22Rv1 (cell line): Measurements from ENCODE around the gene IL11.

Source experiments
- H3K27ac ChIP-seq: fragments of 450-650 bp; 2 replicates; pipeline ENCODE4 v1.5.1; 2017
- ZFX ChIP-seq: fragments of 450-650 bp; IDR thresholded peaks from 2 replicates; pipeline ENCODE4 v1.6.1; 2017; ENCODE audit warnings: antibody characterized with exemption, borderline replicate concordance
- TF ChIP-seq, protein P1 (sequence below): fragments of 450-650 bp; IDR thresholded peaks from 2 replicates; pipeline ENCODE4 v1.5.1; 2017; ENCODE audit warnings: mild to moderate bottlenecking

IL11 gene

GRCh38 chr19:55345818-55346724, 24.2 kb downstream of the IL11 start:
- TF ChIP-seq, protein P1, sequence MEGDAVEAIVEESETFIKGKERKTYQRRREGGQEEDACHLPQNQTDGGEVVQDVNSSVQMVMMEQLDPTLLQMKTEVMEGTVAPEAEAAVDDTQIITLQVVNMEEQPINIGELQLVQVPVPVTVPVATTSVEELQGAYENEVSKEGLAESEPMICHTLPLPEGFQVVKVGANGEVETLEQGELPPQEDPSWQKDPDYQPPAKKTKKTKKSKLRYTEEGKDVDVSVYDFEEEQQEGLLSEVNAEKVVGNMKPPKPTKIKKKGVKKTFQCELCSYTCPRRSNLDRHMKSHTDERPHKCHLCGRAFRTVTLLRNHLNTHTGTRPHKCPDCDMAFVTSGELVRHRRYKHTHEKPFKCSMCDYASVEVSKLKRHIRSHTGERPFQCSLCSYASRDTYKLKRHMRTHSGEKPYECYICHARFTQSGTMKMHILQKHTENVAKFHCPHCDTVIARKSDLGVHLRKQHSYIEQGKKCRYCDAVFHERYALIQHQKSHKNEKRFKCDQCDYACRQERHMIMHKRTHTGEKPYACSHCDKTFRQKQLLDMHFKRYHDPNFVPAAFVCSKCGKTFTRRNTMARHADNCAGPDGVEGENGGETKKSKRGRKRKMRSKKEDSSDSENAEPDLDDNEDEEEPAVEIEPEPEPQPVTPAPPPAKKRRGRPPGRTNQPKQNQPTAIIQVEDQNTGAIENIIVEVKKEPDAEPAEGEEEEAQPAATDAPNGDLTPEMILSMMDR, result no peak
- no peak for TF ChIP-seq ZFX
- peak overlapping the region; percentile 15; the same call in 1 of the 2 replicates for H3K27ac ChIP-seq

DNA sequence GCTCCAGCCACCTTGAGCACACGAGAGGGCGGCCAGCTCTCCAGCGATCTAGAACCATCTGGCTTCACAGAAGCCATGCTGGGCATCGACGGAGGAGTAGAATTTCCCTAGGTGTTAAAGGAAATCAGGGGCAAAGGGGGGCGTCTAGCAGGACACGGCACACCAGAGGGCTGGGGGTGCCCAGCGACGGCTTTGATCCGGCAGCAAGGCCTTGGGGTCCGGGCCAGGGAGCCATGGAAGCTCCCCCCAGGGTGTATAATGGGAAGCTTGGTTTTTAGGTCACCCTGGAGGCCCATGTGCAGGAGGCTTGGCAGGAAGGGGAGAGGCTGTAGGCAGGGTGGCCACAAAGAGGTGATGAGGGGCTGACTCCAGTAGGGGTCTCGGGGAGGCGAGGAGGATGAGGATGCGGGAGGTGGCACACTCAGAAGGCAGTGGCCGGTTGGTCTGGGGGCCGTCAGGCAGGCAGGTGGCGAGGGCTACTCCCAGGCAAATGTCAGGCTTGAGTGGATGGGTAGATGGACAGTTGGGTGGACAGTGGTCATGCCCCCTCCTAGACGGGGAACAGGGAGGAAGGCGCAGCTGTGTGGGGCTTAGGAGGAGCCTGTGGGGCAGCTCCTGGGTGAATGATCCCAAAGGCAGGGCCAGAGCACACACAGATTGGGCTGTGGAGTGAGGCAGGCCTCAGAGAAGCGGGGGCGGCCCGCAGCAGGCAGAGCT, 25.0 kb downstream of the IL11 start:
- TF ChIP-seq, protein P1, result no peak
- no peak for TF ChIP-seq ZFX
- H3K27ac ChIP-seq, result peak overlapping the region; percentile 15; the same call in 1 of the 2 replicates

DNA sequence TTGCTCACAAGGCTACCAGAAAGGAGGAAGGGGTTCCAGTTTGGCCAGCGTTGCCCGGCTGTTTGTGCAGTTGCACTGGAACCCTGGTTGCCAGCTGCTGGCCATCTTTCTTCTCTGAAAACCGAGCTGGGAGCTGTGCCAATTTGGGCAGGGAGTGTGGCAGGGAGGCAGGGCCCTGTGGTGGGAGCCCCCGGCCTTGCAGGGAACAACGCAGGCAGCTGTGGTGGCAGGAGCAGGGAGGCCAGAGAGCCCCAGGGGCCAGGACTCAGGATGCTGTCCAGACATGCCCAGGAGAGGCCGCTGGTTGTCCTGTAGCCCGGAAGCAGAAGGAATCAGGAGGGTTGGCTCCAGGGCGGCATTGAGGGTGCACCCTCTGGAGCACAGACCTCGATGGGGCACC, 25.8 kb downstream of the IL11 start:
- no peak overlapping the region for H3K27ac ChIP-seq
- TF ChIP-seq ZFX, result no peak
- TF ChIP-seq, protein P1, result no peak

DNA sequence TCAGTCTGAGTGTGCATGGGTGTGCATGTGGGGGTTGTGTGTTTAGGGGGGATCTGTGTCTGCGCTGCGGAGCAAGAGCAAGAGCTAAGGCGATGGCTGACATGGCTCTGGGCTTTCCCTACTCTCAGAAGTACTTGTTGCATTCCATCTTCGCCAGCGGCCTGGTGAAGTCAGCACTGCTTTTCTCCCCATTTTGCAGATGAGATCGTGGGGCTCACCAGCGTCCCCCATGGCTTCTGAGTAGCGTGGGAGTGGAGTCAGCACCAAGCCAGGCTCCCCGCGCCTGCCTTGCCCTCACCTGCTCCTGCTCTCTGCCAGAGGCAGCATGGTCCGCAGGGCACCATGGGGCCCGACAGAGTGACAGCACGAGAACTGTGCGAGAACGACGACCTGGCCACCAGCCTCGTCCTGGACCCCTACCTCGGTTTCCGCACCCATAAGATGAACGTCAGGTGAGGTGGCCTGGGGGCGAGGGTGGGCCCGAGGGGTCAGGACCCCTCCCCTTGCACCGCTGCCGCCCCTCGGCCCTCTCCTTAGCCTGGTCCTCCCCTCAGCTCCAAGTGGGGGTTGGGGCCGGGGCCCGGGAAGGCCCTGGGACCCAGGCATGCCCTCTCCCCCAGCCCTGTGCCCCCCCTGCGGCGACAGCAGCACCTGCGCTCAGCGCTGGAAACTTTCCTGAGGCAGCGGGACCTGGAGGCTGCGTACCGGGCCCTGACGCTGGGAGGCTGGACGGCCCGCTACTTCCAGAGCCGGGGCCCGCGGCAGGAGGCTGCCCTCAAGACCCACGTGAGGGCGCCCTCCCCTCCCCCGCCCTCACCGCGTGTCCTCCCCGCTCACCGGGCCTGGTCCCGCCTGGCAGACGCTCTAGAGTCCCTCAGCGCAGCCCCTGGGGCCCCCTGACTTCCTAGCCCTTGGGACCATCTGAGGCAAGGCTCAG, 28.4 kb downstream of the IL11 start:
- no peak for TF ChIP-seq ZFX
- TF ChIP-seq, protein P1, result no peak
- peak overlapping the region; percentile 97 for H3K27ac ChIP-seq

GRCh38 chr19:55341171-55341588, 29.1 kb downstream of the IL11 start:
- peak overlapping the region; percentile 97 for H3K27ac ChIP-seq
- no peak for TF ChIP-seq ZFX
- TF ChIP-seq, protein P1, result no peak

GRCh38 chr19:55340784-55341147, 29.5 kb downstream of the IL11 start:
- TF ChIP-seq, protein P1, result no peak
- no peak for TF ChIP-seq ZFX
- peak overlapping the region; percentile 97 for H3K27ac ChIP-seq
